Lower leg skin (tissue), 4 donors: Measurements from ENCODE around the gene HDAC4. TPM values are rescaled to one million over a fixed set of nuclear protein-coding genes. Genes with fewer than 3 reads are reported as not detected.
A peak's percentile ranks its signal among the peaks of the same experiment; 100 is the strongest.

Source experiments
- DNase-seq, 2 donors: peaks; one replicate each; pipeline ENCODE4 v3.0.0-alpha.2; 2019; ENCODE audit warnings: low spot score in 2 of 2
- H3K4me3 ChIP-seq: fragments of 200-600 bp; sonication (generic); 2 replicates; pipeline ENCODE4 v1.5.1; 2017; ENCODE audit warnings: mild to moderate bottlenecking, low read depth; ENCODE audit not compliant: poor library complexity, severe bottlenecking
- POLR2A ChIP-seq, 2 donors: fragments of 450-650 bp; IDR thresholded peaks; one replicate each; pipeline ENCODE4 v1.6.1; 2016 to 2017; ENCODE audit warnings: antibody characterized with exemption in 2 of 2, mild to moderate bottlenecking in 1 of 2, moderate library complexity in 1 of 2
- WGBS, 2 donors: methylation state at CpG; one replicate each; pipeline ENCODE4 v1.1.5; 2018; 5-methylcytosine and 5-hydroxymethylcytosine counted together
- intact Hi-C: fragments of 100-400 bp; cut with DNase I; formaldehyde crosslinking; loops from one replicate; pipeline ENCODE4 v1.15.0; 2023; ENCODE audit warnings: low total_unique reads
- total RNA-seq, 4 donors: library from RNA; depleted of rRNA; stranded (reverse); fragments of >200 nt; gene quantifications; one replicate each; pipeline ENCODE4 v1.1.0, GENCODE V29; 2016
- TF ChIP-seq, protein P1 (sequence below), 3 donors: fragments of 450-650 bp; IDR thresholded peaks; one replicate each; pipeline ENCODE4 v1.5.1; 2016; ENCODE audit warnings: antibody characterized with exemption in 3 of 3, mild to moderate bottlenecking in 3 of 3, moderate library complexity in 2 of 3

Gene HDAC4
- total RNA-seq, 4 donors from 2014 or later = 27.4 to 85.5 (median 57.9) TPM

DNA sequence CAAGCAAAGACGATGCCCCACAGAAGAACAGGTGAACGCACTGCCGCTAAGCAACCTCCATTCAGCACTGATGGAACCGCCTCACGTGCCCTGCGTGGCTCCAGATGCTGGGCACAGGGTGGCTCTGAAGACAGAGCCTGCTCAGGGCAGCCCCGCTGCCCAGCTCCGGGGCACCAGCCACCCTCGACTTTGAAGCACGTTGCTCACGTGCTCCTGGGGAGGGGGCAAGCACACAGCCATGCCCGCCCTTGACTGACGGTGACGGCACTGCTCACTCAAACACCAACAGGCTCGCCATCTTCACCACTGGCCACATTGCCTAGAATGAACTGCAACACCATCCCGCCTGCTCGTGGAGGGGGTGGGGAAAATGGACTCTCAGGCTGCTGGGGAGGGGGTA, 251.3 kb downstream of the HDAC4 start:
- intact Hi-C loops = no loop called here
- no peak overlapping the region for H3K4me3 ChIP-seq
- TF ChIP-seq, protein P1, sequence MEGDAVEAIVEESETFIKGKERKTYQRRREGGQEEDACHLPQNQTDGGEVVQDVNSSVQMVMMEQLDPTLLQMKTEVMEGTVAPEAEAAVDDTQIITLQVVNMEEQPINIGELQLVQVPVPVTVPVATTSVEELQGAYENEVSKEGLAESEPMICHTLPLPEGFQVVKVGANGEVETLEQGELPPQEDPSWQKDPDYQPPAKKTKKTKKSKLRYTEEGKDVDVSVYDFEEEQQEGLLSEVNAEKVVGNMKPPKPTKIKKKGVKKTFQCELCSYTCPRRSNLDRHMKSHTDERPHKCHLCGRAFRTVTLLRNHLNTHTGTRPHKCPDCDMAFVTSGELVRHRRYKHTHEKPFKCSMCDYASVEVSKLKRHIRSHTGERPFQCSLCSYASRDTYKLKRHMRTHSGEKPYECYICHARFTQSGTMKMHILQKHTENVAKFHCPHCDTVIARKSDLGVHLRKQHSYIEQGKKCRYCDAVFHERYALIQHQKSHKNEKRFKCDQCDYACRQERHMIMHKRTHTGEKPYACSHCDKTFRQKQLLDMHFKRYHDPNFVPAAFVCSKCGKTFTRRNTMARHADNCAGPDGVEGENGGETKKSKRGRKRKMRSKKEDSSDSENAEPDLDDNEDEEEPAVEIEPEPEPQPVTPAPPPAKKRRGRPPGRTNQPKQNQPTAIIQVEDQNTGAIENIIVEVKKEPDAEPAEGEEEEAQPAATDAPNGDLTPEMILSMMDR (IDR thresholded peaks at IDR 0.05) = no peak
- WGBS, 2 donors = 94% methylated on average over 13 to 17 of the region's 17 CpGs
- peak in 1 of 2 donors; percentile 68 for DNase-seq

DNA sequence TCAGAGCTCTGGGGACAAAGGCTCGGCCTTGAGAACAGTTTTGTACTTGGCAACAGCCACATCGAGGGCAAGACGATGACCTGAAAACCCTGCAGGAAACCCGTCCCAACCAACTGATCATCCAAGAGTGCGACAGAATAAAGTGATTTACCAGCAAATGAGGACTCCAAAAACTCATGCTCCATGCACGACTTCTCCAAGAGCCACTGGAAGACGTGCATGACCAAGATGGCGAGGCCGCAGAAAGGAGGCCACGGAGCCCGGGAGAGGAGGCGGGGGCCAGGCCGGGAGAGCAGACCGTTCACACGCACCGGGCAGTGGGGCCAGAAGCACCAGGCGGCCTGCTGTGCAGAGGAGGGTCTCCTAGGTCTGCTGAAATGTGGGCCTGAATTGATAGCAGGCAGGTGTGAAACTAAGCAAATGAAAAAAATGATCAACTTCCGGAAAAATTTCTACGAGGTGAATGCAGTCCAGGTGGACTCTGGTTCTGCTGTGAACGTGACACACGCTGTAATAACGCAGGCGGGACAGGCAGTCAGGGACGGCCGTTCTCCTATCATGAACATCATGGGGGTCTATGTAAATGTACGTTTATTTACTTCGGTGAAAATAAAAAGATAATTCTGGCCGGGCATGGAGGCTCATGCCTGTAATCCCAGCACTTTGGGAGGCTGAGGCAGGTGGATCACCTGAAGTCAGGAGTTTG, 252.2 kb downstream of the HDAC4 start:
- WGBS, 2 donors = 95% methylated on average over 28 of the region's 28 CpGs
- H3K4me3 ChIP-seq = no peak overlapping the region
- TF ChIP-seq, protein P1 (IDR thresholded peaks at IDR 0.05) = no peak
- no peak for TF ChIP-seq POLR2A (IDR thresholded peaks at IDR 0.05)
- DNase-seq = peak in 1 of 2 donors; percentile 69
- intact Hi-C loops = no loop called here

DNA sequence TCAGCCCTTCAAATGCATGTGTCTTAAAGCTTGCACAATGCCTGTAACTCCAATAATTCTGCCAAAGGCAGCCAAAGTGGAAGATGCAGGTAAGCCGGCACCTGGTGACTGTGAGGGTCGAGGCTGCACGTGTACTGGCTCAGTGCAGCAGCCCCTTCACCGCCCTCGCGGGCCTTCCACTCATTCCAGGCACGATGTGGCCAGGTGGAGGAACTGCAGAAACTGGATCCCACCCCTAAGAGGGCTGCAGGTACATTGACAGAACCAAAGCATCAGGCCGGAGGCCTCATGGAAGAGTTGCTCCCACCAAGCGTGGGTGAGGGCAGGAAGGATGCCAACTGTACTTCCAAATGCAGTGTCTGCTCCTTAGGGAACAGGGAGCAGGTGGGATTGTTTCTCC, 253.4 kb downstream of the HDAC4 start:
- WGBS, 2 donors = 91 to 94% methylated on average over 9 of the region's 9 CpGs
- H3K4me3 ChIP-seq = no peak overlapping the region
- TF ChIP-seq, protein P1 (IDR thresholded peaks at IDR 0.05) = no peak
- no peak for TF ChIP-seq POLR2A (IDR thresholded peaks at IDR 0.05)
- DNase-seq = no peak
- intact Hi-C loops = no loop called here

DNA sequence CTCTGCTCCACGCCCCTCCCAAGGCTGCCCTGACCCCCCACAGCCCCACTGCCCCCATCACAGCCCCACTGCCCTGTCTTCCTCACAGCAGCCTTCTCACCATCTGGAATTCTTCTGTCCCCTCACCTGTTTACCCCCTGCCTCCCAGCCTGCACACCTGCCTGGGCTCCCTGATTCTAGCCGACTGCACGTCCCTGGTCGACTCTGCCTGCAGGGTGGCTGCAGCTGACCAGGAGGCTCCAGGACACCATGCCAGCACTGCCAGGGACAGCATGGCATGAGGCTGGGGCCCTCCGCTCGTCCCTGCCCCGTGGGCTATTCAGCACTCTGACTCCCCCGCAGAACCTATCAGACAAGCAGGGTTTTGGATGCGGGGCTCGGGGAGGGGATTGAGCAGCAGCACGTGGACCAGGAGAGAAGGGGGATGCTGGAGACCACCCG, 254.1 kb downstream of the HDAC4 start:
- WGBS, 2 donors = 91 to 94% methylated on average over 12 of the region's 12 CpGs
- intact Hi-C loops = no loop called here

DNA sequence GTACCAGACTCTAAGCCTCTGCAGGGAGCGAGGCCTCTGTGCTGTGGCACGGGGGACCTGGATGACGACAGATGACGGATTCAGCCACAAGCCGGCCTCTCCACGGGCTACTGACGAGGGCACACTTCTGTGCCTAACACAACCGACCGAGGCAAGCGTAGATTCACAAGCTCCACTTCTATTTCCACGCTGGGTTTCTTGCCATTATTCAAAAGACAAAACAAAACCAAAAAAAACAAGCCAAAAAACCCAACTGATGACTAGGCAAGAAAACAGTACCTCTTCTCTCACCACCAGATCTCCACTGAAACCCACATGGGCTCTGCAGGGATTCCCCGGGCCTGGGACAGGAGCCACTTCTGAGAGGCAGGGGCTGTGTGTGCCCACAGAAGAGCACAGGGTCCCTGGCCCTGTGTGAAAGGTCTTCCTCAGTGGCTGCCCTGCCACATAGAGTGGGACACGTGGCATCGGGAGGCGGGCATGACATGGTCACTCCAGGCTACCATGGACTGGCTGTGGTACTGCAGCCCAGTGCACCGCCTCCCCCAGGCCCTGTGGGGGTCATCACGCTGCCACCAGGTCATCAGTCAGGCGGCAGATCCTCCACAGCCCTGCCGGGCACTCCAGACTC, 254.7 kb downstream of the HDAC4 start:
- DNase-seq = no peak
- intact Hi-C loops = no loop called here
- TF ChIP-seq POLR2A (IDR thresholded peaks at IDR 0.05) = no peak
- TF ChIP-seq, protein P1 (IDR thresholded peaks at IDR 0.05) = no peak
- no peak overlapping the region for H3K4me3 ChIP-seq
- WGBS, 2 donors = 86 to 92% methylated on average over 19 of the region's 19 CpGs

More for the DNA sequence above, 254.1 kb downstream of the HDAC4 start:
- DNase-seq = no peak
- TF ChIP-seq POLR2A (IDR thresholded peaks at IDR 0.05) = no peak
- H3K4me3 ChIP-seq = no peak overlapping the region

DNA sequence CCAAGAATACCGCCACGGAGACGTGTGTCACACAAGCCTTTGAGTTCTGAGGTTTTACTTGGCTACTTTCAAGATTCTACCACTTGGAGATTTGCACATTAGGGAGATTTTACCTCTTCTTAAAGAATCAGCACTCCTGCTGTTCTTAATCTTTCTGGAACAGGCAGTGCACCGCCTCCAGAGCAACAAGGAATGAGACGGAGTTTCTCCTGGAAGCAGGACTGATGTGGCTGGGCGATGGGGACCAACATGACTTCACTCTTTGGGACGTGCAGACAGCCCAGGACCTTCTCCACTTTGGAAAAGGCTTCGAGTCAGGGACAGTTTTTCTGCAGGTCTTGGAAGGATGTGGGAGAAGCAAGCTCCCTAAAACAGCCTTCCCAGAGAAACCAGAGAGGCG, 255.2 kb downstream of the HDAC4 start:
- 94 to 95% methylated on average over 9 of the region's 9 CpGs for WGBS, 2 donors
- H3K4me3 ChIP-seq = no peak overlapping the region
- intact Hi-C loops = no loop called here
- no peak for DNase-seq
- TF ChIP-seq, protein P1 (IDR thresholded peaks at IDR 0.05) = no peak
- TF ChIP-seq POLR2A (IDR thresholded peaks at IDR 0.05) = no peak
